GM18868 (cell line): ENCODE data around the gene USH1G.
"Not testable (repeated sequence)": the region's sequence is repeated elsewhere in the genome, so short reads cannot be mapped to it uniquely, and the experiment has no call there.

ENCODE experiments used
- ATAC-seq: cut with Tn5 transposase; IDR thresholded peaks from one replicate; pipeline ENCODE4 v1.9.1; 2021; ENCODE audit warnings: mild to moderate bottlenecking, moderate library complexity; ENCODE audit not compliant: unreplicated experiment

USH1G gene

GRCh38 chr17:74877592-74878548, 45.2 kb downstream of the USH1G start:
- ATAC-seq, result no peak

- ATAC-seq, result no peak
Measured at GRCh38 chr17:74875977-74876593, 47.0 kb downstream of the USH1G start.

GRCh38 chr17:74875155-74875976, 47.7 kb downstream of the USH1G start:
- ATAC-seq, result no peak

- no peak for ATAC-seq
Measured at GRCh38 chr17:74874615-74875037, 48.4 kb downstream of the USH1G start.

- ATAC-seq, result no peak
Measured at GRCh38 chr17:74873874-74874614, 49.0 kb downstream of the USH1G start.

- ATAC-seq, result peak; percentile 88
Measured at GRCh38 chr17:74873037-74873873, 49.8 kb downstream of the USH1G start.

- peak; percentile 26 for ATAC-seq
Measured at GRCh38 chr17:74872313-74873036, 50.6 kb downstream of the USH1G start, which contains the start of gene FDXR. Gene FDXR (minus strand): TSS chr17:74872994. CDS start chr17:74872944, 50 bp downstream.

GRCh38 chr17:74871356-74872076, 51.5 kb downstream of the USH1G start:
- ATAC-seq, result no peak

GRCh38 chr17:74870512-74870911, 52.5 kb downstream of the USH1G start:
- ATAC-seq, result no peak

- not testable (repeated sequence) for ATAC-seq
Measured at GRCh38 chr17:74870028-74870427, 53.0 kb downstream of the USH1G start.

- no peak for ATAC-seq
Measured at GRCh38 chr17:74868908-74869255, 54.2 kb downstream of the USH1G start.

GRCh38 chr17:74868251-74868907, 54.7 kb downstream of the USH1G start:
- ATAC-seq, result no peak

- ATAC-seq, result no peak
Measured at GRCh38 chr17:74866198-74866835, 56.7 kb downstream of the USH1G start.
